OCI-LY7 (cell line): ENCODE data around the gene ARHGAP42.

Source experiments
- CTCF ChIP-seq: fragments of 200-600 bp; sonication (generic); conservative IDR thresholded peaks from 2 replicates; pipeline ENCODE4 v1.5.1; 2014; ENCODE audit warnings: mild to moderate bottlenecking, antibody characterized with exemption, low read length, moderate library complexity, mixed read lengths
- EZH2phosphoT487 ChIP-seq: fragments of 200-600 bp; sonication (generic); IDR thresholded peaks from 2 replicates; pipeline ENCODE4 v1.6.1; 2018; ENCODE audit warnings: low read depth, borderline replicate concordance, mild to moderate bottlenecking, mixed run types, antibody characterized with exemption, low read length, moderate library complexity, mixed read lengths

GRCh38 chr11:100731471-100731870 lies 44.4 kb downstream of the ARHGAP42 start:
- no peak for TF ChIP-seq CTCF
- no peak for TF ChIP-seq EZH2phosphoT487
